Fibroblast of upper back skin (primary cell): Measurements from ENCODE around the gene NMNAT1.
"Not testable (repeated sequence)": the region's sequence is repeated elsewhere in the genome, so short reads cannot be mapped to it uniquely, and the experiment has no call there.

Experiments
- DNase-seq: peaks from one replicate; pipeline ENCODE4 v3.0.0-alpha.2; 2013

The NMNAT1 gene

DNA sequence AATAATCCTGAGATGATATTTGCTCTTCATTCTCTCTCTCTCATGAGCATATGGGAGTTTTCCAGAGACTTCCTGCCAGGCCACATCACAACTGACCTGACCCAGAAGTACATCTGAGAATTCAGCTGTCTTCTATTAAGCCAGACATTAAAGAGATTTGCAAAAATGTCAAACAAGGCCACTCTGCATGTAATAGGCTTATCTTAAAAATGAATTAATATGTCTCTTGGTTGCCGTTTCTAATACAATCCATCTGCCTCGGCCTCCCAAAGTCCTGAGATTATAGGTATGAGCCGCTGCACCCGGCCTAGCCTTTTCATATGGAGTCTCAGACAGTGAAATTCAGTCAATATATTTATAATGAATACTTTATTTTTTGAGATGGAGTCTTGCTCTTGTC lies 78.7 kb downstream of the NMNAT1 start:
- not testable (repeated sequence) for DNase-seq

DNA sequence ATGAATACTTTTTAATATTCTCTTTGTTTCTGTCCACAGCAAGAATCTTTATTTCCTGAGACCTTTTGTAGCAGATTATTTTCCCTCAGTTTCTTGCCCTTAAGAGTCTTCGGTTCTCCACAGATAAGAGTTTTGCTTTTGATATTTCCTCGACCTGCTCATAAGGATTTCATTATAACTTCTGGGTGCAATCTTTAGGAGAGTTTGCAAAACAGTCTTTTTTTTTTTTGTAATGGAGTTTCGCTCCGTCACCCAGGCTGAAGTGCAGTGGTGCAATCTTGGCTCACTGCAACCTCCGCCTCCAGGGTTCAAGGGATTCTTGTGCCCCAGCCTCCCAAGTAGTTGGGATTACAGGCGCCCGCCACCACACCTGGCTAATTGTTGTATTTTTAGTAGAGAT lies 79.4 kb downstream of the NMNAT1 start:
- no peak for DNase-seq

DNA sequence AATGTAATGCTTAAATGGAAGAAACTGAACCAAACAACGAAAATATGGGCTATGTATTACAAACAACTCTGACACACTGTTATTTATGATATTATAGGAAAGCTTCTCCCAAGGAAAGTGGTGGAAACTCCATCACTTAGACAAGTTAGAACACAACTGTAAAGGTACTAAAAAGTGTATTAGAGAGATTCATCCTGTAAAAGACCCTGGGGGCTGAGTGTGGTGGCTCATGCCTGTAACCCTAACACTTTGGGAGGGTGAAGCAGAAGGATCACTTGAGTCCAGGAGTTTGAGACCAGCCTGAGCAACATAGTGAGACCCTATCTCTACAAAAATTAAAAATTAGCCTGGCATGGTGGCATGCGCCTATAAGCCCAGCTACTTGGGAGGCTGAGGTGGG lies 82.1 kb downstream of the NMNAT1 start:
- DNase-seq, result no peak

- DNase-seq, result no peak
These were observed 83.8 kb downstream of the NMNAT1 start for GRCh38 chr1:10027027-10027426.

- DNase-seq, result not testable (repeated sequence)
These were observed 85.8 kb downstream of the NMNAT1 start for GRCh38 chr1:10028956-10029500.

- peak; percentile 91 for DNase-seq
These were observed 88.2 kb downstream of the NMNAT1 start for GRCh38 chr1:10031461-10031860.

DNA sequence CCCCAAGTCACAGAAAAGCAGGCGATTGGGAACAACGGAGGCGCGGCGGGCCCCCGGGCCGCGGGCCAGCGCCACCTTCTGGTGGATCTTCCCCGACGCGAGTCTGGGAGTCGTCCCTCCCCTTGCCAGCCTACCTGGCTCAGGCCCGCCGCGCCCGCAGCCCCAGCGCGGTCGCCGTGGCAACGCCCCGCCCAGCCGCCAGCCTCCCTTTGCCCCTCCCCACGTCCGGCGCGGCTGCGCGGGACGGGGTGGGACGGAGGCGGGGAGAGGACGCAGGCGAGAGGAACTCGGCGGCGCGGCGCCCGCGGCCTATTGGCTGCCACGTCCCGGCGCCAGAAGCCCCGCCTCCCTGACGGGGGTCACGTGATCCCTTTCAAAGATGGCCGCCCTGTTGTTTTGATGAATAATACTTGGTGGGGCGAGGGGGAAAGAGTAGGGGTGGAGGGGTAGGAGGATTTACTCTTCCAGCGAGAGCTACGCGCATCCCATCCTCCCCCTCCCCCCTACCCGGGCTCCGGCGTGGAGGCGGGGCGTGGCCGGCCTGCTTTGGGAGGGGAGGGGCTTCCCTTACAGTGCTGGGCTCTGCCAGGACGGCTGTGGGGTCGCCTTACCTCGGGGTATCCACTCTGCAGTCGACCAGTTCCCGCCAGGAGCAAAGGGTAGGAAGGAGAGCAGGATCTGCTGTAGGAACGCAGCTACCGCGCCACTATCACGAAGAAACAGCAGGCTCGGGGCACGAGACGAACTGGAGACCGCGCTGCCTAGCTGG lies 89.5 kb downstream of the NMNAT1 start, which contains the start of gene UBE4B:
TSS of gene UBE4B (plus strand) at position 369 of the 769 bp plus-strand sequence. CDS start 713 bp downstream, outside the sequence.
- peak; percentile 98 for DNase-seq

DNA sequence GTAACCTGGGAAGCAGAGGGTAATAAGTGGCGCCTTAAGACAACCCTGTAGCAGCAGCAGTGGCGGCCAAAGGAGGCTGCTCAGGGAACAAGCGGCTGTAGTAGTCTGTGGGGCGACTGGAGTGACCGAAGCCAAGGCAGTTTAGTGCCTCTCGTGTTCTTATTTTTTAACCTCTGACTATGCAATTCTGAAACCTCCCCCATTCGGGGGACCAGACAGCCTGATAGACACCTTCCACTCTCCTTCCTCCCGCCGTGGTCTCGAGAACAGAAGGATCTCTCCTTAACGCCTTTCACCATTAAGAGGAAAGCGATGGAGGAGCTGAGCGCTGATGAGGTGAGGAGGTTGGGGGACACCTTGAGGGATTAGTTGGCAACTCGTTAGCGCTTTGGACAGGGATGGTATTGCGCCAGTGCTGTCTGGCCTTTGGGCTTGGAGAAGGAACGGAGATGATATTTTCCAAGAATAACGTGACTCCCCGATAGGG lies 90.1 kb downstream of the NMNAT1 start:
- DNase-seq, result peak; percentile 21
